Sigmoid colon (tissue), 4 donors: ENCODE measurements around the gene PROB1.

Source experiments
- EP300 ChIP-seq, 4 donors: sonication (generic); formaldehyde crosslinking; IDR thresholded peaks; one replicate each; pipeline ENCODE4 v1.6.1; 2017; ENCODE audit warnings: antibody characterized with exemption in 4 of 4
- POLR2A ChIP-seq, 2 donors: fragments of 450-650 bp; IDR thresholded peaks; one replicate each; pipeline ENCODE4 v1.6.1; 2016; ENCODE audit warnings: antibody characterized with exemption in 2 of 2, mild to moderate bottlenecking in 2 of 2, moderate library complexity in 2 of 2
- POLR2AphosphoS5 ChIP-seq, 4 donors: sonication (generic); formaldehyde crosslinking; IDR thresholded peaks; one replicate each; pipeline ENCODE4 v1.6.1; 2017; ENCODE audit warnings: antibody characterized with exemption in 4 of 4
- TF ChIP-seq, protein P1 (sequence below), 4 experiments: fragments of 450-650 bp in 3 of 4; fragments of 200-600 bp in 1 of 4; IDR thresholded peaks; one replicate each; pipeline ENCODE4 v1.5.1; 2016 to 2019; ENCODE audit warnings: antibody characterized with exemption in 4 of 4, mild to moderate bottlenecking in 3 of 4, moderate library complexity in 2 of 4

DNA sequence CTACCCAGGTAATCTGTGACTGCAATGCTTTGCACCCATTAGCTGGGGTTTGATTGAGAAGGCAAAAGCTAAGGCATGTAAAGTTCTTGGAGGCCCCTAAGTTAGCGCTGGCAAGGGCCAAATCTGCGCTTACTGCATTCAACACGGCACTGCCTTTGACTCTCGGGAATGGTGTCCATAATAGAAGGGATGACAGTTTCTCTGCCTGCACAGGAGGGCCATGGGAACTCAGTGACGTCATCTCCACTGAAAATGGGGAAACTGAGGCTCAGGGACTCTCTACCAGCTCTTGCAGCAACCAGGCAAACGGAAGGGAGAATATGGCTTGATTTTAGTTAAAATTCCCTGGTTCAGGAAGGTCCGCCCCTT is 8.5 kb upstream of the PROB1 start:
- TF ChIP-seq POLR2A (IDR thresholded peaks at IDR 0.05) (no peak), EP300 (IDR thresholded peaks at IDR 0.05) (no peak), POLR2AphosphoS5 (IDR thresholded peaks at IDR 0.05) (no peak)
- TF ChIP-seq, protein P1, sequence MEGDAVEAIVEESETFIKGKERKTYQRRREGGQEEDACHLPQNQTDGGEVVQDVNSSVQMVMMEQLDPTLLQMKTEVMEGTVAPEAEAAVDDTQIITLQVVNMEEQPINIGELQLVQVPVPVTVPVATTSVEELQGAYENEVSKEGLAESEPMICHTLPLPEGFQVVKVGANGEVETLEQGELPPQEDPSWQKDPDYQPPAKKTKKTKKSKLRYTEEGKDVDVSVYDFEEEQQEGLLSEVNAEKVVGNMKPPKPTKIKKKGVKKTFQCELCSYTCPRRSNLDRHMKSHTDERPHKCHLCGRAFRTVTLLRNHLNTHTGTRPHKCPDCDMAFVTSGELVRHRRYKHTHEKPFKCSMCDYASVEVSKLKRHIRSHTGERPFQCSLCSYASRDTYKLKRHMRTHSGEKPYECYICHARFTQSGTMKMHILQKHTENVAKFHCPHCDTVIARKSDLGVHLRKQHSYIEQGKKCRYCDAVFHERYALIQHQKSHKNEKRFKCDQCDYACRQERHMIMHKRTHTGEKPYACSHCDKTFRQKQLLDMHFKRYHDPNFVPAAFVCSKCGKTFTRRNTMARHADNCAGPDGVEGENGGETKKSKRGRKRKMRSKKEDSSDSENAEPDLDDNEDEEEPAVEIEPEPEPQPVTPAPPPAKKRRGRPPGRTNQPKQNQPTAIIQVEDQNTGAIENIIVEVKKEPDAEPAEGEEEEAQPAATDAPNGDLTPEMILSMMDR (IDR thresholded peaks at IDR 0.05): no peak
